CD1c-positive myeloid dendritic cell (primary cell): ENCODE data around the gene UBR3.

Source experiments
- DNase-seq: peaks from one replicate; pipeline ENCODE4 v3.0.0-alpha.2; 2016; ENCODE audit errors: extremely low spot score

UBR3 gene

GRCh38 chr2:170052151-170052550, 224.9 kb downstream of the UBR3 start:
- peak; percentile 47 for DNase-seq

DNA sequence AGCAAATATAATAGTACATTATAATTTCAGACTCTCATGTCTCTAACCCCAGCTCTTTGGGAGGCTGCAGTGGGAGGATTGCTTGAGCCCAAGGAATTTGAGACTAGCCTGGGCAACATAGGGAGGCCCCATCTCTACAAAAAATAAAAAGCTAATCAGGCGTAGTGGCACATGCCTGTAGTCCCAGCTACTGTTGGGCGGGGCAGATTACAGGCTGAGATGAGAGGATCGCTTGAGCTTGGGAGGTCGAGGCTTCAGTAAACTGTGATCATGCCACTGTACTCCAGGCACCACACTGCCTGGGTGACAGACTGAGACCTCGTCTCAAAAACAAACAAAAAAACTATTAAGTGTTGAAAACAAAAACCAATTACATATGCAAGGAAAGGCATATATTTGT, 227.7 kb downstream of the UBR3 start:
- DNase-seq = no peak

- DNase-seq = no peak
These were observed 229.6 kb downstream of the UBR3 start for GRCh38 chr2:170056900-170057299.

- no peak for DNase-seq
These were observed 236.4 kb downstream of the UBR3 start for GRCh38 chr2:170063456-170064235.

GRCh38 chr2:170070778-170071177, 243.5 kb downstream of the UBR3 start:
- no peak for DNase-seq

- no peak for DNase-seq
These were observed 246.0 kb downstream of the UBR3 start for GRCh38 chr2:170073288-170073687.

- DNase-seq = no peak
These were observed 248.9 kb downstream of the UBR3 start for GRCh38 chr2:170076189-170076588.

DNA sequence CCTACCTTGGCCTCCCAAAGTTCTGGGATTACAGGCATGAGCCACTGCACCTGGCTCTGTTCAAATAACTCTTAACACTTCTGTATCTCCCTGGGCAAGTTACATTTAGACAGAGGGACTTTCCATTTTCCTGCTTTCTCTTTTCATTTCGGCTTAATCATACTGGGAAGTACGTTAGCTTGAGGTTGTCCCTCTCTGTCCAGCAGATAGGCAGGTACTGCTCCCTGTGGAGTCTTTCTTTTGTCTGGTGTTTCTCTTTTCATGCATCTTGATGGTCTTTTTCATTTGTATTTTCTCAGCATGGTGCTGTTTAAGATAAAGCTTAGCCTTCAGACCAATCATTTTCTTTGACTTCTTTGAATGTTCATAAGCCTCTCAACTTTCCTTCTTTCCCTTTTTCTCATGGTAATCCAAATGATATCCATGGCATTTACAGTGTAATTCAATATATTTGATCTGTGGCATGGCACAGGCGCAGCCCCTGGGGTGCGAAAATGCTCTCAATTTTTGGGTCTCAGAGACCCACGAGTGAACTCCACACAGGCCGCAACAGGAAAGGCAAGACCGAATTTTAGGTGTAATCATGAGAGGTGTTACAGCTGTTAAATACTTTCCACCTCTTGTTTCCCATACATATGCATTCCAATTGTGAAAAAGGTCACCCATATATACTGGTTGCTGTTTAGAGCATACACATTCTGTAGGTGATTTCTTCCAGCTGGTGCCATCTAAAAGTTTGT, 250.7 kb downstream of the UBR3 start:
- no peak for DNase-seq

GRCh38 chr2:170084820-170085491, 257.7 kb downstream of the UBR3 start:
- no peak for DNase-seq

- no peak for DNase-seq
These were observed 258.9 kb downstream of the UBR3 start for GRCh38 chr2:170086117-170086688.

- no peak for DNase-seq
These were observed 259.6 kb downstream of the UBR3 start for GRCh38 chr2:170086751-170087412.

- DNase-seq = no peak
These were observed 260.1 kb downstream of the UBR3 start for GRCh38 chr2:170087413-170087793.

DNA sequence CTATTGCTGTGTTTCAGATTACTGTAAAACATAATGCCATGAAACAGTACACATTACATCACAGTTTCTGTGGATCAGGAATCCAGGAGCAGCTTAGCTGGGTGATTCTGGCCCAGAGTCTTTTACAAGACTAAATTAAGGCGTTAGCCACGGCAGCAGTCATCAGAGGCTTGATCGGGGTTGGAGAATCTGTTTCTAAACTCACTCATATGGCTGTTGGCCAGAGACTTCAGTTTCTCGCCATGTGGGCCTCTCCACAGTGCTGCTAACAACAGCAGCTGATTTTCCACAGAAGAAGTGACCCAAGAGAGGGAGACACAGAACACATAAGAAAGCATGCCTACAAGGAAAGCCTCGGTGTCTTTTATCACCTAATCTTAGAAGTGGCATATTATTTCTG, 261.5 kb downstream of the UBR3 start:
- DNase-seq = no peak

DNA sequence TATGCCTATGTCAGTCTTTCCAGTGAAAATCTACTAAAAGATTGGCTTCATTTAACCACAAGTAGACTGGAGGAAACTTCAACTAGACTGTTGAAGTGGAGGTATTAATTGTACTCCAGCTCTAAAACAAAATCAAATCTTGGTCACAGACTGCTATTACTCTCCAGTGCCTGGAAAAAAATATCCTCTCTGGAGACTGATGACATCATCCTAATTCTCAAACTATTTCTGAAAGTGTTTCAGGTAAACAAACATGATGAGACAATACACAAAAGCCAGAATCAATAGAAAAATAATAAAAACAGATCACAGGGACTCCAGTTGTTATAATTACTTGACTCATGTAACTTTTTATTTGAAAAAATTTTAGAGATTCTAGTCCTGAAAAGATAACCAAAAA, 263.0 kb downstream of the UBR3 start:
- DNase-seq = no peak

DNA sequence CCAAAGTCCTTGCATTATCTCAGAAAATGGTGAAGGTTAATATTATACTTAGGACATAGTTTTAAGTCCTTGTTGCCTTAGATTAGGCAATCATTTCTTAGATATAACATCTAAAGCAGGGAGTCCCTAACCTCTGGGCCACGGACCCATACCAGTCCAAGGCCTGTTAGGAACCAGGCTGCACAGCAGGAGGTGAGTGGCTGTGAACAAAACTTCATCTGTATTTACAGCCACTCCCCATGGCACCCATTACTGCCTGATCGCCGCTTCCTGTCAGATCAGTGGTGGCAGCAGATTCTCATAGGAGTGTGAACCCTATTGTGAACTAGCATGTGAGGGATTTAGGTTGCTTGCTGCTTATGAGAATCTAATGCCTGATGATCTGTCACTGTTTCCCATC, 264.2 kb downstream of the UBR3 start:
- no peak for DNase-seq

GRCh38 chr2:170092436-170093060, 265.3 kb downstream of the UBR3 start:
- DNase-seq = no peak

DNA sequence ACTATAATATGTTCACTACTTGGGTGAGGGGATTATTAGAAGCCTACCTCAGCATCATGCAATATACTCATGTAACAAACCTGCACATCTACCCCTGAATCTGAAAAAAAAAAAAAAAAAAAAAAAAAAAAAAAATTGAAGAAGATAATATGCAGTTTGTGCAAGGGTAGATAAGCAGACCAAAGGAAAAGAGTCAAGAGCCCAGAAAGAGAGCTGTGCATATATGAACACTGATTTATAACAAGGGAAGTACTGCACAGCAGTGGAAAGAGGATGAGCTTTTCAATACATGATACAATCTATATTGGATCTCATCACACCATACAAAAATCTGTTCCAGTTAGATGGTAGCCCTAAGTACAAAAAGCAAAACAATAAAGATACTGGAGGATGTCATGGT, 268.1 kb downstream of the UBR3 start:
- DNase-seq = no peak

DNA sequence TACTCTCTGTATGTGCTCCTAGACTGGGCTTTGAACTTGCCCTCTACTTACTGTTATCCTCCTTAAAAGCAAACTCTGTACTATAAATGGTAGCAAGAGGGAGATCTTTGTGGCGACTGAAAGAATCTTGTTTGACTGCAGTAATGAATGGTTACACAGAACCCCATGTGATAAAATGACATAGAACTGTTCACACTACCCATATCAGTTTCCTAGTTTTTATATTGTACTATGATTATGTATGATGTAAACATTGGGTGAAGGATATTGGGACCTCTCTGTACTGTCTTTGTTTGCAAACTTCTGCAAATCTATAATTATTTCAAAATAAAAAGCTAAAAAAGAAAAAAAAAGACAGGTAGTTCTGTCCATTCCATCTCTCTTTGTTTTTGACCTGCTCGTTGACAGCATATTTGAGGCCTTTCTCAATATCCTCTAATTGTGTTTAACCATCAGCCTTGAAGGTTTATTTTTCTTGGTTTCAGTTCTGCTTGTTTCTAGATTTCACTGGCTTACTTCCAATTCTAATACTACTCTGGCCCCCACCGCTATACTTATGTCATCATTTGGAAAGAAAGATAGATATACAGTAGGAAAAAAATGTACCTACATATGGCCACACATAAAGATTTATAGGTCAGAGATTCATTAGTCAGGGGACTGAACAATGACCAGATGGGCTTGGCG, 271.5 kb downstream of the UBR3 start:
- no peak for DNase-seq

DNA sequence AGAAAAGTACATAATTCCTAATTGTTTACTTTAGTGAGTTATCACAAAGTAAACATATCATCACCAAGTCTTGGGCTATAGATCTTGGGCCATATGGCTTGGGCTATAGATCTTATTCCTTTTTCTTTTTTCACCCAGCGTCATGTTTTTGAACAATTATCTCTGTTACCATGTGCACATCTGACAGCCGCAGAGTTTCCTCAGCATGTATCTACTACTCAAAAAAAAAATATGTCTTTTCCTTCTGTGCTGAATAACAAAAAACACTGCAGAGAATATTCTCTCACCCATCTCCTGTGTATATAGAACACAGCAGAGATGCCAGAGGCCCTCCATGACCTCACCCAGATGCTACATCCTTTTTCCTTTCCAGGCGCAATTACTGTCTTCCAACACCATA, 274.5 kb downstream of the UBR3 start:
- DNase-seq = no peak

- no peak for DNase-seq
These were observed 279.0 kb downstream of the UBR3 start for GRCh38 chr2:170106102-170106840.
